ENCODE data around the gene FAM47E.
A peak's percentile ranks its signal among the peaks of the same experiment; 100 is the strongest.

Gene FAM47E

GRCh38 chr4:76301068-76301774 lies 49.7 kb downstream of the FAM47E start:
- peak; percentile 87 for DNase-seq (ENCODE audit: low spot score)

GRCh38 chr4:76301775-76302162 lies 50.2 kb downstream of the FAM47E start:
- TF ChIP-seq CTCF (IDR thresholded peaks at IDR 0.05; ENCODE audit: extremely low read depth, missing control alignments) = no peak
- no peak for DNase-seq (ENCODE audit: low spot score)

More at GRCh38 chr4:76301068-76301774, 49.7 kb downstream of the FAM47E start:
- no peak for TF ChIP-seq CTCF (IDR thresholded peaks at IDR 0.05; ENCODE audit: extremely low read depth, missing control alignments)

- DNase-seq (ENCODE audit: low spot score) = no peak
- no peak for TF ChIP-seq CTCF (IDR thresholded peaks at IDR 0.05; ENCODE audit: extremely low read depth, missing control alignments)
Observed at GRCh38 chr4:76302826-76303438, 51.4 kb downstream of the FAM47E start.

GRCh38 chr4:76305033-76305687 lies 53.6 kb downstream of the FAM47E start:
- no peak for TF ChIP-seq CTCF (IDR thresholded peaks at IDR 0.05; ENCODE audit: extremely low read depth, missing control alignments)
- no peak for DNase-seq (ENCODE audit: low spot score)

GRCh38 chr4:76305971-76306881 lies 54.7 kb downstream of the FAM47E start, which contains the start of gene STBD1:
Gene STBD1, plus strand, starts transcription at chr4:76306733. Its CDS starts 37 bp downstream, at chr4:76306770.
- DNase-seq (ENCODE audit: low spot score) = peak; percentile 49
- no peak for TF ChIP-seq CTCF (IDR thresholded peaks at IDR 0.05; ENCODE audit: extremely low read depth, missing control alignments)

GRCh38 chr4:76306882-76307659 lies 55.5 kb downstream of the FAM47E start:
- peak; percentile 40 for DNase-seq (ENCODE audit: low spot score)
- TF ChIP-seq CTCF (IDR thresholded peaks at IDR 0.05; ENCODE audit: extremely low read depth, missing control alignments) = no peak

Data from GM20000 (cell line).